HG03064 (cell line): ENCODE results near the gene CELSR1.

ENCODE experiments used
- ATAC-seq: cut with Tn5 transposase; IDR thresholded peaks from one replicate; pipeline ENCODE4 v1.9.1; 2021; ENCODE audit warnings: low read depth; ENCODE audit not compliant: unreplicated experiment

The CELSR1 gene

GRCh38 chr22:46465345-46465720, 72.1 kb downstream of the CELSR1 start:
- ATAC-seq: no peak

GRCh38 chr22:46464701-46465344, 72.6 kb downstream of the CELSR1 start:
- no peak for ATAC-seq

- ATAC-seq: no peak
Measured at GRCh38 chr22:46464296-46464695, 73.1 kb downstream of the CELSR1 start.

GRCh38 chr22:46463435-46464227, 73.8 kb downstream of the CELSR1 start:
- no peak for ATAC-seq

- no peak for ATAC-seq
Measured at GRCh38 chr22:46462726-46463371, 74.6 kb downstream of the CELSR1 start.

GRCh38 chr22:46461566-46462180, 75.7 kb downstream of the CELSR1 start:
- ATAC-seq: no peak

GRCh38 chr22:46460857-46461256, 76.6 kb downstream of the CELSR1 start:
- no peak for ATAC-seq

GRCh38 chr22:46459347-46460065, 77.9 kb downstream of the CELSR1 start:
- no peak for ATAC-seq

- no peak for ATAC-seq
Measured at GRCh38 chr22:46458525-46458924, 78.9 kb downstream of the CELSR1 start.

GRCh38 chr22:46457502-46458488, 79.6 kb downstream of the CELSR1 start:
- ATAC-seq: no peak

- no peak for ATAC-seq
Measured at GRCh38 chr22:46456818-46457163, 80.6 kb downstream of the CELSR1 start.

GRCh38 chr22:46455446-46455845, 82.0 kb downstream of the CELSR1 start:
- ATAC-seq: no peak

GRCh38 chr22:46454504-46455269, 82.7 kb downstream of the CELSR1 start:
- no peak for ATAC-seq

- no peak for ATAC-seq
Measured at GRCh38 chr22:46453829-46454503, 83.5 kb downstream of the CELSR1 start.

GRCh38 chr22:46453006-46453828, 84.2 kb downstream of the CELSR1 start:
- ATAC-seq: no peak

- ATAC-seq: no peak
Measured at GRCh38 chr22:46452195-46453005, 85.0 kb downstream of the CELSR1 start.

- no peak for ATAC-seq
Measured at GRCh38 chr22:46451741-46452140, 85.7 kb downstream of the CELSR1 start.
